ENCODE data around the gene TRAM2.

The TRAM2 gene

DNA sequence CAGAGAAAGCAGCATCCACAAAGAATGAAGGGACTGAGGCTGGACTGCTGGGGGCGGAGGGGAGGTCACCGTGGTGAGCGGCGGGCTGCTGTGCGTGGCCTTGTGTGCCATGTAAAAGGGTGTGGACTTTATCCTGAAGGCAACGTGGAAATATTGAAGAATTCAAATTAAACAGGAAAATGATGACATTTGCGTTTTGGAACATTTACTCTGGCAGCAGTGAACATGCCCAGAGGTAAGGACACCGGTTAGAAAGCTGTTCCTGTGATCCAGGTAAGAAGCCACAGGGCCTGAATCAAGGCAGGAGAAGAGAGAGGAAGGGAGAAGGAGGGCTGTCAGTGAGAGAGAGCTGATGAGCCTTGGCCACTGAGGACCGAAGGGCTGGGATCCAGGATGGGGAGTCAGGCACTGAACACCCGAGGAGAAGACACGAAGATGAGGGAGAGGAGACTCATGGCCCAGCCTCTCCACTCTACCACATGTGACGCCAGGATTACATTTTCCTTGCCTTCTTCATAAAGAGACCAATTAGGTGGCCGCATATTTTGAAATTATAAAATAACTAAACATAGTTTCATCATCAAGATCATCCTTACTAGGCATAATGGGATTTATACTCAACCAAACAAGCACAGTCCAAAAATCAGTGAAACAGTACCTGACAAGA is 58.4 kb downstream of the TRAM2 start:
- intact Hi-C loops (cut with DNase I): loop anchor here (10.0 kb wide), 1 partner anchor 56 kb away; the partner anchor contains the start of gene TRAM2
- DNase-seq: no peak

DNA sequence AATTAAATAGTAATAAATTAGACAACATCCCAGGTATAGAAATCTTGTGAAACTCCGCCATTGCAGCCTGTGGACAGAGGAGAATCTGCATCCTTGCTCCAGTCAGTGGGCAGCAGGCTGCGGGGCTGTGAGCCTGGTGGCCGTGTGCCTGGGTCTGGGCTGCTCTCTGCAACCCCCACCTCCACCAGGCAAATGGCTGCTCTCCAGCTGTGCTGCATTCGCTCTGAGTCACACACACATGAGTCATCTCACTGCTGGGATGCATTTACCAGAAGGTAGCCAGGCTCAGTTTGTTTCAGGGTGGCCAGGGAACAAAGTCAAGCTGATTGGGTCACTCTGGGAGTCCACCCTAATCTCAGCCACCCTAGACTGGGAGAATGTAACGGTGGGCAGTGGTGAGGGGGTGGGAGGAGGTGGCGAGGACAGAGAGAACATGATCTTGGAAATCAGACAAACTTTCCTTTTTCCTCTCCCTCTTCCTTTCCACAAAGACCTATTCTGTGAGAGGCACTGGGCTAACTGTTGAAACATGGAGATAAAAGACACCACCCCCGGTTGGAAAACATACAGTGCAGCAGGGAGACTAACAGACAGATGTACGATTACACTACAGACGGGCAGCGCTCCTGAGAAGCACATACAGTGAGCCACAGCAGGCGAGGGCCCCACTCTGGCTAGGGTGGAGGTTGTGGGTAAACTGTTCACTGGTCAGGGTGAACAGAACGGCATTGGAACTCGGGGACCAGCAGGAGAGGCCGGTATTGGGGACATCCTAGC is 59.2 kb downstream of the TRAM2 start:
- intact Hi-C loops (cut with DNase I): loop anchor here (10.0 kb wide), 1 partner anchor 57 kb away; the partner anchor contains the start of gene TRAM2
- DNase-seq: peak; percentile 55 to 95 (median 77)

DNA sequence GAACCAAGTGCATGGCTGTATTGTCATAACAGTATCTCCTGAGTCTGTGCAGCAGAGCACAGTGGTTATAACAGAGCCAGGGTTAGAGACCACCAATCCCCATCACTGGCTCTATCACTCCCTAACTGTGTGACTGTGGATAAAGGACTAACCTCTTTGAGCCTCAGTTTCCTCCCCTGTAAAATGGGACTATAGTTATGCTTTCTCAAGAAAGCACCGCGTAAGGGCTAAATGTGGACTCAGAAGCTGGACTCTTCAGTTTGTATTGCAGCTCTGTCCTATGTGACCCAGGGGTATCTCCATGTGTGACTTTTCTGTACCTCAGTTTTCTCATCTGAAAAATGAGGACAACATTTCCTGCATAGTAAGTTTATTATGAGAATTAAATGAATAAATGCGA is 59.9 kb downstream of the TRAM2 start:
- no peak for DNase-seq
- intact Hi-C loops (cut with DNase I): loop anchor here (10.0 kb wide), 1 partner anchor 58 kb away; the partner anchor contains the start of gene TRAM2

DNA sequence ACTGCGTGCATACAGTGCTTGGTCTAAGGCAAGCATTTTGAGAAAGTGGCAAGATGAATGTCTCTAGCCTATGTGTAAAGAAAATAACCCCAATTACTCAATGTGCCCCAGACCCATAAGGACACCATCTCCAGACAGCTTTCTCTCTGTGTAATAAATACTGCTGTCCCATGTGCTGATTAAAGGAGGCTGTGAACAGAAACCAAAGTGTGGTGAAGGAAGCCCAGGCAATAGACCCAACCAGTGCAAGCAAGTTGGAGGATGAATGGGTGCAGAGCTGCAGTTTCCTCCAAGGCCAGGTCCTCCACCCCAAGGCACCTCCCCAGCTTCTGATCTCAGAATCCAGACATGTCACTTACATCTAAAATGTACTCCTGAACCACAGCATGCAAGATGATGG is 60.6 kb downstream of the TRAM2 start:
- intact Hi-C loops (cut with DNase I): loop anchor here (10.0 kb wide), 1 partner anchor 59 kb away; the partner anchor contains the start of gene TRAM2
- no peak for DNase-seq

DNA sequence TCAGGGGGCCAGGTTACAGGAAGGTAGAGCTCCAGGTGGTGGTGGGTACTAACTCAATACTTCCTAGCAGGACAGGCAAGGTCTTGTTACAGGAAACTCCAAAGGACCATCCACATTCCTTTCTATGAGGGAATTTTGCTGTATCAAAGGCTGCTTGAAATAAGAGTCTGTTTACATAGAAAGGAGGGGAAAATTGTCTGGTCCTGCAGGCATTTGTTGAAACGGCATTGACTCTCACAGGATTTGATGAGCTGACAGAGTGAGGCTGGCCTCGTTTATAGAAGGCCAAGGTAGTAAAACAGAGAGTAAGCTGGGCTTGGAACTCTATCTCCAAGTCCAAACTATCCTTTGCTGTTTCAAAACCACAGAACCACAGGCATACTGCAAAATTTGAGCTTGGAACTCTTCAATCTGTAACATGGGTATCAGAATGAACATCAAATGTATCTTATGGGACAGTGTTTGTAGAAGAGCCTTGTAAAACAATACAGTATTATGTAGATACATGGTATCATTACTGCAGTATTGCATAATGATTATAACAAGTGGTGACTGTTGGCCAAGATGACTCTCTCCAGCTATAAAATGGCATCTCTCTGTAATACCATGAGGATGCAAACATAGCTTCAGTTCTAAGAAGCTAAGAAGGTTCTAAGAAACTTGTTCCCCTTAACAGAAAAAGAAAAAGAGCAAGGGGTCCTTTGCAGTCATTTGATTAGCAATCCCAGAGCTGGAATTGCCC is 61.5 kb downstream of the TRAM2 start:
- DNase-seq: no peak
- intact Hi-C loops (cut with DNase I): loop anchor here (10.0 kb wide), 1 partner anchor 59 kb away; the partner anchor contains the start of gene TRAM2

DNA sequence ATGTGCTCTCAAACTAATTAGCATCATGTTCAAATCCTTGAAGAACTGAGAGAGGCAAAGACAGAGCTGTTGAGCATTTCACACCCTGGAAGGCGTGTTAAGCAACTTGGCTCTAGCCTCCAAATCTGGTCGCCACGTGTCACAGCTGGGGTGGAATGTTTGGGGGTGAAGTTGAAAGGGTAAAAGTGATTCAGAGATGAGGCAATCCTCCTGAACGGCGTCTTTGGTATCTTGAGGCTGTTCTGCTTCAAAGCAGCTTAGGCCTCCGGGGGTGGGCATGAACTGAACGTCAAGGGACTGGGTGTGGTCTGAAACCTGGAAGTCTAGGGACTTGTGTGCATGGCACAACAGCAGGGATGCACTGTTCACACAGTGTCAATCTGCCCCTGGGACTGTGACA is 62.3 kb downstream of the TRAM2 start:
- intact Hi-C loops (cut with DNase I): loop anchor here (10.0 kb wide), 1 partner anchor 60 kb away; the partner anchor contains the start of gene TRAM2

DNA sequence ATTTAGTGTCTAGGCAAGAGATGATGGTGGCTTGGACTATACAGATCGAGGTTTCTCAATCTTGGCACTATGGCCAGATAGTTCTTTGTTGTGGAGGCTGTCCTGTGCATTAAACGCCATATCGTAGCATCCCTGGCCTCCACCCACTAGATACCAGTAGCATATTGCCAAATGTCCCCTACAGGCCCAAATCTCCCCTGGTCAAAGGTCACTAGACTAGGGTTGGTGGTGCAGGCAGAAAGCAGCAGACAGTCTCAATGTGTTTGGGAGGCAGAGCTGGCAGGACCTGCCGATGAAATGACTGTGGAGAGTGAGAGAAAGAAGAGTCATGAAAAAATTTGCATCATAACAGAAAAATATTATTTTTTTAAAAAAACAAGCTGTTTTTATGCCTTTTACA is 63.0 kb downstream of the TRAM2 start:
- intact Hi-C loops (cut with DNase I): loop anchor here (10.0 kb wide), 1 partner anchor 61 kb away; the partner anchor contains the start of gene TRAM2
- no peak for DNase-seq

More for the DNA sequence above, 62.3 kb downstream of the TRAM2 start:
- no peak for DNase-seq

DNA sequence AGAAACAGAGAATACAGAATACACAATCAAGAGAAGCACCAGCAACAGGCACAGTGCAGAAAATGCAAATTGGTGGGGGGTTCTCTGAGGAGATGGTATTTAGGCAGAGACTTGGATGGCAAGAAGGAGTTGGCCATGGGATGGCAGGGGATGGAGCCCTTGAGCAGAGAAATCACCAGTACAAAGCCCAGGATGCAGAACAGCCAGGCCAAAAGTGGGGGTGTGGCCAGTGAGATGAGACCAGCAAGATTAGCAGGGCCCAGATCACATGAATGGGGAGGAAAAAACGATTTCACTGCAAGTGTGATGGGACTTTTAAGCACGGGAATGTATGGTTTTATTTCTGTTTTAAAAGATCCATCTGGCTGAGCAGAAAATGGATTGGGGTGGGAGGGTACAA is 63.4 kb downstream of the TRAM2 start:
- intact Hi-C loops (cut with DNase I): loop anchor here (10.0 kb wide), 1 partner anchor 61 kb away; the partner anchor contains the start of gene TRAM2
- no peak for DNase-seq

DNA sequence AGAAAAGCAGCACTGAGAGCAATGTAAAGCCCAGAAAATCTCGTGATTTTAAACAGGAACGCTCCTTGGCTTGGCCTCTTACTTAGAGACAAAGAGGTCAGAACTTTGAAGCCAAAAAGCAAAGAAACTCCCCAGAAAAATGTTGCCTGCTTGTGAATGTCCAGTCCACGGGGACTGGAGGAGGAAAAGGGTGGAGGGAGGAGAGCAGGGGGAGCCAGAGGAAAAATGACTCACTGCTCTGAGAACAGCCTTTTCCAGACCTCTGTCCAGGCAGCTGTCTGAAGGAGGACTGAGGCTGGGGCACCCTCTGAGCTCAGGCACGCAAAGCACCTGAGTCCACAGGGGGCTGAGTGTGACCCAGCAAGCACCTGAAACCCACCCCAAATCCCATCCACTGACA is 64.7 kb downstream of the TRAM2 start:
- intact Hi-C loops (cut with DNase I): loop anchor here (10.0 kb wide), 1 partner anchor 63 kb away; the partner anchor contains the start of gene TRAM2
- DNase-seq: no peak

DNA sequence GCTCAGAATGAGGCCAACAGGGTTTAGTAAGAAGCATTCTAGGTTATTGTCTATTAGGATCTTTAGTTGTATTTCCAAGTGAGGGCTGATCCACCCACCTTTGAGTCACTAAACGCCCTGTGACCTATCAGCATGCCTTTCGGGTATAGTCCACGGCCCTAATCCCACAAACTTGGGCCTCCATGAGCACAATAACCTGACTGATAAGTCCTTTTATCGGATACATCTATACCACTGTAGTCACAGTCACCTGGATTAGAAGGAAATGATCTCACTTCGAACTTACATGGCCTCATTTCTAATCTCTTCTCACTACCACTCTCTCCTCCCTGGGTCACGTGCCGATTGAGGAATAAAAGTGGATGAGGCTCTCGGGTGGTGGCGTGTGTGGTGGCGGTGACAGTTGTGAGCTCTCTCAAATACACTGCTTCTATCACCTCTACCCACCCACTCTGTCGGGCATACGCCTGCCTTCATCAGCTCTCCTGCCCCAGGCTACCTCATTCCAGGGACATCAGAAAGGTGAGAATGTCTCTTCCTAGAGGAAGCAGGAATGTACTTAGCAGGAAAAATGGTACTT is 65.2 kb downstream of the TRAM2 start:
- DNase-seq: no peak
- intact Hi-C loops (cut with DNase I): loop anchor here (10.0 kb wide), 1 partner anchor 63 kb away; the partner anchor contains the start of gene TRAM2

DNA sequence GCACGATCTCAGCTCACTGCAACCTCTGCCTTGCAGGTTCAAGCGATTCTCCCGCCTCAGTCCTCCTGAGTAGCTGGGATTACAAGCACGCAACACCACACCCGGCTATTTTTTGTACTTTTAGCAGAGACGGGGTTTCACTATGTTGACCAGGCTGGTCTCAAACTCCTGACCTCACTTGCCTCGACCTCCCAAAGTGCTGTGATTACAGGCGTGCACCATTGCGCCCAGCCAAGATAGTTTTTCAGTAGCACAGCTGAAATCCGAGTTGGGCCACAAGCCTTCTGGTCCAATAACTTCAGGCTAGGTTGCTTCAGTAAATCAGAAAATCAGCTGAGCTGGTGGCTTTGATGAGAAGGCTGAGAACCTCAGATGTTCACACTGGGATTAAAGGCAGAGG is 65.7 kb downstream of the TRAM2 start:
- DNase-seq: no peak
- intact Hi-C loops (cut with DNase I): loop anchor here (10.0 kb wide), 1 partner anchor 64 kb away; the partner anchor contains the start of gene TRAM2

DNA sequence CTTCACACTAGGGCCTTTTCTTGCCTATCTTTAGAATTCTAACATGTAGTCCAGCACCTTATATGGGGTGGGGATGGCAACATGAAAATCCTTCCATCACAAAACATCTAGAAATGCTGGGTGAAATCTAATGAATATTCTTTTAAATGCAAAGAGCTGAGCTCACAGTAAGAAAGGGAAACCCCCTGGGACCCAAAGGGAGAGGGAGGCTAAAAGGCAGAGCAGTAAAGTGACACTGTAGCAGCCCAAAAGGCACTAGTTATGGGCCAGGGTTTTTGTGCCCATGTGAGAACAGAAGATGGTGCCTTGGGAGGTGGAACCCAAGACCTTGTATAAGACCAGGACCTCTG is 66.7 kb downstream of the TRAM2 start:
- no peak for DNase-seq
- intact Hi-C loops (cut with DNase I): loop anchor here (10.0 kb wide), 1 partner anchor 65 kb away; the partner anchor contains the start of gene TRAM2

DNA sequence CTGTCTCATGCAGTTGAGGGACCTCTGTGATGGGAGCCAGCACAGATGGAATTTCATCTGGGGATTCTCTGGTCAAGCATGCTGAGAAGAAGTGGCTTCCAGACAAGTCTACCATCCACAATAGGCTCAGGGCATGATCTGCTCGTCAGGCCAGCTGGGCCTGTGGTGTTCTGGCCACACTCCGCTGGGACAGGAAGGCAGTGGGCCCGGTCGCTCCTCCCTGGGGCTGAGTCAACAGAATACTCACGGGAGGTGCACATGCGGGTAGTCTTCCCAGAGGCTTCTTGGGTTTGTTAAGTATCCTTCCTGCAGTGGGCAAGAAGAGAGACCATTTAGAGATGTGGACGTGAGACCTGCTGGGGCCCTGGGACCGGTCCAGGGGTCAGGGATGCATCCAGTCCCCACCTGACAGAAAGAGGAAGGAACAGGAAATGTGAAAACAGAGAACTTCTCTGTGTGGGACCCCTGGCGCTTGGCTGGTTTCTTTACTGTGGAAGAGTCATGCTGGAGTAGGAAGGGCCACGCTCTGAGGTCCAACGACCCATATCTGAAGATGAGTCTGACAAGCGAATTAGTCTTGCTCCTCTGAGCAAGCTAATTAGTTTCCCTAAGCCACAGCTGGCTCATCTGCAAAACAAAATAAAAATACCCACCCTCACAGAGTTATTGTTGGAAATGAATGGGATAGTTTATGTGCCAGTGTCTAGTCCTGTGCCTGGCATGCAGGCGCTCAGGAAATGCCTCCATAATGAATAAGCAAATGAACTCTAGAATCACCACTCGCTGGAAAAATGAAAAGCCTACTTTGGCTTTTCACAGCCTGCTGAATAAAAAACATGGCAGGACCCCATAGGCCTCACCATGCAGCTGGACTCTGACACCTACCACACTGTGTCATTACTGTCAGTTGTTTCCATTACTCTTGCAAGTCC is 67.3 kb downstream of the TRAM2 start:
- DNase-seq: no peak
- intact Hi-C loops (cut with DNase I): loop anchor here (10.0 kb wide), 1 partner anchor 65 kb away; the partner anchor contains the start of gene TRAM2

DNA sequence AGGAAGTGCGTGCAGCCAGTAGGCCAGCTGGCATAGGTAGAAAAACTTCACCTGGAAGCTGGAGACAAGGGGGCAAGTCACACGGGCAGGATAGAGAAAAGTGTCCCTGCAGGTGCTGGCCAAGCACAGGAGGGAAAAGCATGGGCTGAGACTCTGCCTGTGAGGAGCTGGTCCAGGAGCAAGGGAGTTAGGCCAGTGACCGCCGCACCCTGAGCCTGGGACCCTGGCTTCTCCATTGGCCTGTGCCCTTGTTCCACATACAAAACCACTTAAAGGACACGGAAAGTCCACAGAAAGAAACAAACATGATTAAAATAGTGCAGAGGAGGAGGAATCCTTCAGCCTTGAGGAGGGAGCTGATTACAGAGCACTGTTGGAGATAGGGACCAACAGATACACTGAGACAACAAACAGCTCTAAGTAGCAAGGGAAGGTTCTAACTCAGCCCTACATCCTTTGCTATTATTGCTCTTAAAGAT is 68.6 kb downstream of the TRAM2 start:
- DNase-seq: no peak
- intact Hi-C loops (cut with DNase I): no loop called here

DNA sequence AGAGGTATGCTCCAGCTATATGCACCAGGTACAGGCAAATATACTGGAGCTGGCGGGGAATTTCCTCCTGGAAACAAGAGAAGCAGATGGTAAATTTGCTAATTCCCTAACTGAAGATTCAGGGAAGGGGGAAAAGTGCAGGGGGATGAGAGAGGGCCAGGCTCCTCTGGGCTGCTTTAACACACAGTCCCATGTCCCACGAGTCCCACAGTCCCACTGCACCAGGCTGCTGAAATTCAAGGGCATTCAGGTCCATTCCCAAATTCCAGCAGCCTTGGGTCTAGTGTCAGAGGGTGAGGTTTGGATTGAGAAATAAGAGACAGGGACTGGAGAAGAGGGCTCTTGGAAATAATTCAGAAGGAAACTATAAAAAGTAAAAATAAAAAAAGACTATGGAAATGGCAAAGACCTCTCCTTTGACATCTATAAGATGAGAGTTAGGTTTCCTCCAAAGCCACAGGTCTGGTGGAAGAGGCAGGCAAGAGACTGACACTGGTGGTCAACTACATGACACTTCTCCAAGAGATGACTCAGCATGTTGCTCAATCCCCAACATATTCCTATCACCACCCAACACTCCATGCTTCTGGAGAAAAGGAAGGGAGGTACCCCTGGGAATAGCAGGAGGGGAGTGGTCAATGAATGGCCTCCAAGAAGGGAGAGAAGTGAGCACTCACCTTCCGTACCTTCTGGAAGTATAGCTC is 69.2 kb downstream of the TRAM2 start:
- DNase-seq: no peak
- intact Hi-C loops (cut with DNase I): no loop called here

DNA sequence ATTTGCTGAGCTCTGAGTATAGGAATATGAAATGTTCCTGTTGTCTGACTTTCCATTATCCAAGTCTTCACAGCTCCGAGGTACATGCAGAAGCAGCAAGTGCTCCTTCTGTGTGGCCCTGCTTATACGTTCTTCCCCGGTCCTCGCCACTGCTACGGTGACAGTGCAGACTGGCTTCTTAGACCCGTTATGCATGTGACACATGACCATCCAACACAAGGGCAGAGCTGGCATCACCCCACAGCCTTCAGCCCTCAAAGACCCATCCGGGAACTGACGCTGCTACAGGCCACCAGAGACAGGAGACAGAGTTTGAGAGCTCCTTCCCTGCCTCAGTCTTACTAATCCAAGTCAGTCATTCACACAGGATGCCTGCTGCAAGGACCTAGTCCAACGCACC is 70.4 kb downstream of the TRAM2 start:
- DNase-seq: no peak
- intact Hi-C loops (cut with DNase I): no loop called here
